Transverse colon (tissue), 4 donors: ENCODE results near the gene CEP89.

Experiments used
- CTCF ChIP-seq, 5 experiments: fragments of 200-600 bp in 3 of 5; fragments of 450-650 bp in 2 of 5; sonication (generic) in 3 of 5; IDR thresholded peaks; 1 replicate in 2 of 5; 2 replicates in 3 of 5; pipeline ENCODE4 v1.5.1; 2016 to 2017; ENCODE audit warnings: antibody characterized with exemption in 5 of 5, inconsistent platforms in 3 of 5, mild to moderate bottlenecking in 2 of 5, moderate library complexity in 1 of 5
- EP300 ChIP-seq: sonication (generic); formaldehyde crosslinking; IDR thresholded peaks from one replicate; pipeline ENCODE4 v1.6.1; 2017; ENCODE audit warnings: antibody characterized with exemption, low read depth
- POLR2AphosphoS5 ChIP-seq, 3 donors: sonication (generic); formaldehyde crosslinking; IDR thresholded peaks; one replicate each; pipeline ENCODE4 v1.6.1; 2016; ENCODE audit warnings: antibody characterized with exemption in 3 of 3

GRCh38 chr19:32902448-32902847 lies 69.3 kb downstream of the CEP89 start:
- TF ChIP-seq POLR2AphosphoS5 (IDR thresholded peaks at IDR 0.05) (no peak), CTCF (IDR thresholded peaks at IDR 0.05) (no peak), EP300 (no peak)
